Liver (tissue), 9 donors: ENCODE measurements around the gene WDR31. TPM values are rescaled to one million over a fixed set of nuclear protein-coding genes. Genes with fewer than 3 reads are reported as not detected.

Source experiments
- DNase-seq: peaks from one replicate; pipeline ENCODE4 v3.0.0-alpha.2; 2017; ENCODE audit warnings: low spot score
- H3K27ac ChIP-seq, 2 donors: one replicate each; pipeline ENCODE4 v1.7.0; 2013; ENCODE audit warnings: inconsistent platforms in 2 of 2, low read length in 2 of 2, control low read depth in 1 of 2, low read depth in 1 of 2, mild to moderate bottlenecking in 1 of 2
- H3K27me3 ChIP-seq, 4 donors: one replicate each; pipeline versions ENCODE4 v1.6.1 to v1.7.0; 2013; ENCODE audit warnings: low read length in 3 of 4, inconsistent platforms in 1 of 4, mild to moderate bottlenecking in 1 of 4, moderate library complexity in 1 of 4; ENCODE audit not compliant: control insufficient read depth in 4 of 4, insufficient read depth in 4 of 4
- H3K36me3 ChIP-seq, 4 donors: one replicate each; pipeline versions ENCODE4 v1.6.1 to v1.7.0; 2013; ENCODE audit warnings: low read length in 3 of 4, mild to moderate bottlenecking in 3 of 4, low read depth in 1 of 4, moderate library complexity in 1 of 4; ENCODE audit not compliant: control insufficient read depth in 4 of 4, insufficient read depth in 3 of 4
- H3K4me1 ChIP-seq, 4 donors: one replicate each; pipeline versions ENCODE4 v1.6.1 to v1.7.0; 2013; ENCODE audit warnings: low read length in 3 of 4, mild to moderate bottlenecking in 3 of 4, moderate library complexity in 1 of 4; ENCODE audit not compliant: control insufficient read depth in 4 of 4, insufficient read depth in 4 of 4
- H3K4me3 ChIP-seq, 3 donors: one replicate each; pipeline versions ENCODE4 v1.6.1 to v1.7.0; 2013; ENCODE audit warnings: low read length in 3 of 3, control low read depth in 1 of 3, low read depth in 1 of 3, mild to moderate bottlenecking in 1 of 3
- H3K9ac ChIP-seq, 2 donors: one replicate each; pipeline ENCODE4 v1.7.0; 2013; ENCODE audit warnings: low read length in 2 of 2, mild to moderate bottlenecking in 2 of 2, moderate library complexity in 2 of 2, control low read depth in 1 of 2, low read depth in 1 of 2
- H3K9me3 ChIP-seq, 4 donors: one replicate each; pipeline versions ENCODE4 v1.6.1 to v1.7.0; 2013; ENCODE audit warnings: low read length in 3 of 4; ENCODE audit not compliant: control insufficient read depth in 4 of 4
- ATF3 ChIP-seq: IDR thresholded peaks from 2 replicates; pipeline ENCODE4 v1.6.1; 2016; ENCODE audit warnings: antibody characterized with exemption
- FOXA1 ChIP-seq: IDR thresholded peaks from 2 replicates; pipeline ENCODE4 v1.6.1; 2016; ENCODE audit warnings: antibody characterized with exemption
- HNF4A ChIP-seq, 2 donors: conservative IDR thresholded peaks; 2 replicates each; pipeline ENCODE4 v1.6.1; 2016; ENCODE audit warnings: antibody characterized with exemption in 2 of 2, mild to moderate bottlenecking in 2 of 2
- HNF4G ChIP-seq: IDR thresholded peaks from 2 replicates; pipeline ENCODE4 v1.6.1; 2016; ENCODE audit warnings: antibody characterized with exemption
- NR2F2 ChIP-seq: IDR thresholded peaks from 2 replicates; pipeline ENCODE4 v1.6.1; 2016; ENCODE audit warnings: antibody characterized with exemption
- RAD21 ChIP-seq, 2 donors: IDR thresholded peaks; 2 replicates each; pipeline ENCODE4 v1.6.1; 2016; ENCODE audit warnings: antibody characterized with exemption in 2 of 2, mild to moderate bottlenecking in 2 of 2
- SP1 ChIP-seq: IDR thresholded peaks from 2 replicates; pipeline ENCODE4 v1.6.1; 2018; ENCODE audit warnings: antibody characterized with exemption, mild to moderate bottlenecking
- TAF1 ChIP-seq: conservative IDR thresholded peaks from 2 replicates; pipeline ENCODE4 v1.6.1; 2016; ENCODE audit warnings: antibody characterized with exemption, mild to moderate bottlenecking
- YY1 ChIP-seq: IDR thresholded peaks from 2 replicates; pipeline ENCODE4 v1.6.1; 2016; ENCODE audit warnings: antibody characterized with exemption, mild to moderate bottlenecking
- WGBS: extraction: QIAGEN DNeasy Blood & Tissue Kit; methylation state at CpG from one replicate; pipeline ENCODE4 v1.1.7; 2013; 5-methylcytosine and 5-hydroxymethylcytosine counted together
- polyA plus RNA-seq, 2 donors: library from polyadenylated mRNA; stranded (reverse) in 1 of 2; unstranded in 1 of 2; fragments of 200-250 nt in 1 of 2; fragments of >200 nt in 1 of 2; fragmentation: Nextera tagmentation in 1 of 2; extraction: Ambion mirVana in 1 of 2; gene quantifications; one replicate each; pipeline versions ENCODE4 v1.2.1 to v1.2.3, GENCODE V29; 2013 to 2015
- total RNA-seq, 2 donors: library from RNA; depleted of rRNA; stranded (reverse); fragments of >200 nt; gene quantifications; one replicate each; pipeline ENCODE4 v1.2.3, GENCODE V29; 2014
- TF ChIP-seq, protein P1 (sequence below): IDR thresholded peaks from 2 replicates; pipeline ENCODE4 v1.6.1; 2016; ENCODE audit warnings: antibody characterized with exemption, mild to moderate bottlenecking
- TF ChIP-seq, protein P2 (sequence below): IDR thresholded peaks from 2 replicates; pipeline ENCODE4 v1.6.1; 2016; ENCODE audit warnings: antibody characterized with exemption
- TF ChIP-seq, protein P3 (sequence below): fragments of 150-350 bp; IDR thresholded peaks from 2 replicates; pipeline ENCODE4 v1.5.1; 2017; ENCODE audit warnings: improper control_type of control experiment, low read depth, low read length; ENCODE audit not compliant: missing input control
- donor health status: healthy.
- donor health status: healthy.
- donor health status: healthy.
- donor health status: healthy.
- donor health status: healthy.

WDR31 gene
- total and polyA plus RNA-seq, 4 donors = 1.1 to 3.2 (median 1.2) TPM

- TF ChIP-seq HNF4G = no peak
- peak; percentile 4 to 33 for TF ChIP-seq HNF4A (conservative IDR thresholded peaks at IDR 0.05)
- TF ChIP-seq, protein P1, sequence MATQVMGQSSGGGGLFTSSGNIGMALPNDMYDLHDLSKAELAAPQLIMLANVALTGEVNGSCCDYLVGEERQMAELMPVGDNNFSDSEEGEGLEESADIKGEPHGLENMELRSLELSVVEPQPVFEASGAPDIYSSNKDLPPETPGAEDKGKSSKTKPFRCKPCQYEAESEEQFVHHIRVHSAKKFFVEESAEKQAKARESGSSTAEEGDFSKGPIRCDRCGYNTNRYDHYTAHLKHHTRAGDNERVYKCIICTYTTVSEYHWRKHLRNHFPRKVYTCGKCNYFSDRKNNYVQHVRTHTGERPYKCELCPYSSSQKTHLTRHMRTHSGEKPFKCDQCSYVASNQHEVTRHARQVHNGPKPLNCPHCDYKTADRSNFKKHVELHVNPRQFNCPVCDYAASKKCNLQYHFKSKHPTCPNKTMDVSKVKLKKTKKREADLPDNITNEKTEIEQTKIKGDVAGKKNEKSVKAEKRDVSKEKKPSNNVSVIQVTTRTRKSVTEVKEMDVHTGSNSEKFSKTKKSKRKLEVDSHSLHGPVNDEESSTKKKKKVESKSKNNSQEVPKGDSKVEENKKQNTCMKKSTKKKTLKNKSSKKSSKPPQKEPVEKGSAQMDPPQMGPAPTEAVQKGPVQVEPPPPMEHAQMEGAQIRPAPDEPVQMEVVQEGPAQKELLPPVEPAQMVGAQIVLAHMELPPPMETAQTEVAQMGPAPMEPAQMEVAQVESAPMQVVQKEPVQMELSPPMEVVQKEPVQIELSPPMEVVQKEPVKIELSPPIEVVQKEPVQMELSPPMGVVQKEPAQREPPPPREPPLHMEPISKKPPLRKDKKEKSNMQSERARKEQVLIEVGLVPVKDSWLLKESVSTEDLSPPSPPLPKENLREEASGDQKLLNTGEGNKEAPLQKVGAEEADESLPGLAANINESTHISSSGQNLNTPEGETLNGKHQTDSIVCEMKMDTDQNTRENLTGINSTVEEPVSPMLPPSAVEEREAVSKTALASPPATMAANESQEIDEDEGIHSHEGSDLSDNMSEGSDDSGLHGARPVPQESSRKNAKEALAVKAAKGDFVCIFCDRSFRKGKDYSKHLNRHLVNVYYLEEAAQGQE = peak; percentile 22
- no peak for TF ChIP-seq FOXA1
- peaks cover 8 to 71% (median 59%) of the 10 kb centered on the region in 4 donors for H3K4me1 ChIP-seq
- H3K9ac ChIP-seq = peak within 1 kb of the TSS; percentile 55 to 82
- WGBS = under 1% methylated on average over 74 of the region's 74 CpGs
- peak; percentile 83 for DNase-seq
- H3K4me3 ChIP-seq = peak within 1 kb of the TSS; percentile 63 to 92 (median 91)
- peak within 1 kb of the TSS; percentile 75 to 77 for H3K27ac ChIP-seq
- H3K27me3 ChIP-seq = no peaks in the 10 kb centered on the region
- H3K9me3 ChIP-seq = no peaks in the 10 kb centered on the region
- H3K36me3 ChIP-seq = peaks cover 5 to 17% (median 10%) of the 10 kb centered on the region in 4 donors
Measured at GRCh38 chr9:113376634-113377567, 36.8 kb upstream of the WDR31 start, which contains the start of gene HDHD3. Gene HDHD3, minus strand, starts transcription at chr9:113376986. Its CDS starts 2,632 bp downstream, at chr9:113374354.

DNA sequence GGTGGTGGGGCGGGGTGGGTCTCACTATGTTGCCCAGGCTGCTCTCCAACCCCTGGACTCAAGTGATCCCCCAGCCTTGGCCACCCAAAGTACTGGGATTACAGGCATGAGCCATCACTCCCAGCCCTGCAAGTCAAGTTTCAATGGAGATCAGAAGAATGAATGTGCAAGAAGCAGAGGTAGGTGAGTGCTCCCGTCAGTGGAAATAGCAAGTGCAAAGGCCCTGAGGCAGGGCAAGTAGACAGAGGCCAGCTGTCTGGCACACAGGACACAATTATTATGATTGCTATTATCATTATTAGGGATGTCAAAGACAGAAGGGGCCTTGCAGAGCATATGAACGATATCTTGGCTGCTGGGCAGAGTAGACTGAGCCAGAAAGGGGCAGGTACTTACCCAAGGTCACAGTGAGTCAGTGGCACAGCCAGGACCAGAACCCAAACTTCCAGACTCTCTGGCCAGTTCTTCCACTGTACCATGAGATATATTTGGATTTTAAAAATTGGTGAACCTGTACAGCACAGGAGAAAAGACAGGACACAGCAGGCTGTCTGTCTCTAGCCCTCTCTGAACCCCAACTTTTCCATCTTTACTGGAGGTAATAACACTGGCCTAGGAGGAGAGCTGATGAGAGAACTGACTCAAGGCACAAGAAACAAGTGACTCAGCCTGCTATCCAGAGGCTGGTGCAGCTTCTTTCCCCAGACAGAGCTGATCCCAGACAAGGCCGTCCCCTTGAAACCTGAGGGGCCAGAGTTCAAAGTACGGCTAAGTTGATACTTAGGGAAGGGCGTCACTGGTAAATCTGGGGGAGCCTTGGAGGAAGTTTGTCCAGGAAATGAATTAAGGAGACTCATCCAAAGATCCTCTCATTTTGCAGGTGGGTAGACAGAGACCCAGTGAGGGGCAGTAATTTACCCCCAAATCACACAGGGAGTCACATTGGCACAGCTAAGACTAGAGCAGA is 35.3 kb upstream of the WDR31 start:
- Histone ChIP-seq H3K36me3 (peaks cover 5 to 17% (median 10%) of the 10 kb centered on the region in 4 donors), H3K9me3 (no peaks in the 10 kb centered on the region), H3K27me3 (no peaks in the 10 kb centered on the region), H3K4me3 (peak overlapping the region; percentile 57 to 92 (median 63)), H3K4me1 (peaks cover 6 to 73% (median 55%) of the 10 kb centered on the region in 4 donors), H3K9ac (peak overlapping the region; percentile 10 to 61), H3K27ac (peak overlapping the region; percentile 5 to 22)
- no peak for DNase-seq
- WGBS = 39% methylated on average over 6 of the region's 6 CpGs
- TF ChIP-seq RAD21 (IDR thresholded peaks at IDR 0.05) (no peak), HNF4G (no peak), YY1 (no peak), HNF4A (conservative IDR thresholded peaks at IDR 0.05) (peak; percentile 45 to 46)

DNA sequence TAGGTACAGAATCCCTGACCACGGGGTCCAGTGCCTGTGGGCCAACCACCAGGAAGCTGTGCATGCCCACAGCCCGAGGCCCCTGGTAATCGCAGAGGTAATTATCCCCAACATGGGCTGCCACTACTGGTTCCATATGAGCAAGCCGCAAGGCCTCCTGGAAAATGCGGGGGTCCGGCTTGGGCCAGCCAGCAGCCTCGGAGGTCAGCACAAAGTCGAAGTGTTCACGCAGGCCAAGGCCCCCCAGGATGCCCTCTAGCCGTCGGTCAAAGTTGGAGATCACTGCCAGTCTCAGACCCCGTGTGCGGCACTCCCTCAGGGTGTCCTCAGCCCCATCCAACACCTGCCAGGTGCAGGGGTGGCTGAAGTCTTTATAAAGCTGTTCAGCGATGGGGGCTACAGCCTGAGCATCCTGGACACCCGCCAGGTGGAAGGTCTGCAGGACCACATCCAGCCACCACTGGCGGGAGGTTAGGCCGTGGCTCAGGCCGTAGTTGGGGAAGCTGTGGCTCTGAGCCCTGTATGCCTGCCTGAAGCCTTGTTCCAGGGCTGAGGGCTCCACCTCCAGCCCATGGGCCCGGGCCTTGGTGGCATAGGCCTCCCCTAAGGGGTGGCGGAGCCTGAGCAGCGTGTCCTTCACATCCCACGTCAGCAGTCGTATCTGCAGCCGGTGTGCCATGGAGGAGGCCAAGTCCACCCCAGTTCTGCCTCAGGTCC is 33.8 kb upstream of the WDR31 start:
- Histone ChIP-seq H3K4me3 (no peak overlapping the region), H3K36me3 (peaks cover 5 to 17% (median 10%) of the 10 kb centered on the region in 4 donors), H3K27ac (peak overlapping the region in 1 of 2 donors; percentile 32), H3K27me3 (no peaks in the 10 kb centered on the region), H3K9ac (no peak overlapping the region), H3K4me1 (peaks cover 9 to 73% (median 56%) of the 10 kb centered on the region in 4 donors), H3K9me3 (no peaks in the 10 kb centered on the region)
- no peak for DNase-seq
- WGBS = 78% methylated on average over 24 of the region's 24 CpGs
- TF ChIP-seq, protein P1 = no peak
- TF ChIP-seq TAF1 (no peak), SP1 (no peak), NR2F2 (no peak), ATF3 (no peak), YY1 (no peak), HNF4G (no peak)
- TF ChIP-seq, protein P2, sequence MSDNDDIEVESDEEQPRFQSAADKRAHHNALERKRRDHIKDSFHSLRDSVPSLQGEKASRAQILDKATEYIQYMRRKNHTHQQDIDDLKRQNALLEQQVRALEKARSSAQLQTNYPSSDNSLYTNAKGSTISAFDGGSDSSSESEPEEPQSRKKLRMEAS = no peak
- TF ChIP-seq, protein P3, sequence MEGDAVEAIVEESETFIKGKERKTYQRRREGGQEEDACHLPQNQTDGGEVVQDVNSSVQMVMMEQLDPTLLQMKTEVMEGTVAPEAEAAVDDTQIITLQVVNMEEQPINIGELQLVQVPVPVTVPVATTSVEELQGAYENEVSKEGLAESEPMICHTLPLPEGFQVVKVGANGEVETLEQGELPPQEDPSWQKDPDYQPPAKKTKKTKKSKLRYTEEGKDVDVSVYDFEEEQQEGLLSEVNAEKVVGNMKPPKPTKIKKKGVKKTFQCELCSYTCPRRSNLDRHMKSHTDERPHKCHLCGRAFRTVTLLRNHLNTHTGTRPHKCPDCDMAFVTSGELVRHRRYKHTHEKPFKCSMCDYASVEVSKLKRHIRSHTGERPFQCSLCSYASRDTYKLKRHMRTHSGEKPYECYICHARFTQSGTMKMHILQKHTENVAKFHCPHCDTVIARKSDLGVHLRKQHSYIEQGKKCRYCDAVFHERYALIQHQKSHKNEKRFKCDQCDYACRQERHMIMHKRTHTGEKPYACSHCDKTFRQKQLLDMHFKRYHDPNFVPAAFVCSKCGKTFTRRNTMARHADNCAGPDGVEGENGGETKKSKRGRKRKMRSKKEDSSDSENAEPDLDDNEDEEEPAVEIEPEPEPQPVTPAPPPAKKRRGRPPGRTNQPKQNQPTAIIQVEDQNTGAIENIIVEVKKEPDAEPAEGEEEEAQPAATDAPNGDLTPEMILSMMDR = no peak
